Transverse colon (tissue), 4 donors: ENCODE data around the gene RXRB. TPM values are rescaled to one million over a fixed set of nuclear protein-coding genes. Genes with fewer than 3 reads are reported as not detected.

Source experiments
- DNase-seq: peaks from one replicate; pipeline ENCODE4 v3.0.0-alpha.2; 2019
- H3K27ac ChIP-seq, 4 donors: fragments of 200-600 bp; sonication (generic); 2 replicates each; pipeline ENCODE4 v1.5.1; 2016 to 2018; ENCODE audit warnings: inconsistent platforms in 4 of 4
- H3K27me3 ChIP-seq: fragments of 200-600 bp; sonication (generic); 2 replicates; pipeline ENCODE4 v1.5.1; 2017; ENCODE audit warnings: inconsistent platforms
- H3K36me3 ChIP-seq, 4 donors: fragments of 200-600 bp; sonication (generic); 2 replicates each; pipeline ENCODE4 v1.5.1; 2017 to 2019; ENCODE audit warnings: inconsistent platforms in 4 of 4
- H3K4me1 ChIP-seq, 4 donors: fragments of 200-600 bp; sonication (generic); 2 replicates each; pipeline ENCODE4 v1.5.1; 2017 to 2020; ENCODE audit warnings: inconsistent platforms in 4 of 4
- H3K4me3 ChIP-seq, 4 donors: fragments of 200-600 bp; sonication (generic); 1 replicate in 1 of 4; 2 replicates in 3 of 4; pipeline versions ENCODE4 v1.5.1 to v1.6.1; 2017 to 2019; ENCODE audit warnings: inconsistent platforms in 4 of 4
- H3K9me3 ChIP-seq, 2 donors: fragments of 200-600 bp; sonication (generic); 2 replicates each; pipeline ENCODE4 v1.5.1; 2017 to 2019; ENCODE audit warnings: inconsistent platforms in 2 of 2
- EP300 ChIP-seq: sonication (generic); formaldehyde crosslinking; IDR thresholded peaks from one replicate; pipeline ENCODE4 v1.6.1; 2017; ENCODE audit warnings: antibody characterized with exemption, low read depth
- POLR2A ChIP-seq: fragments of 450-650 bp; IDR thresholded peaks from one replicate; pipeline ENCODE4 v1.6.1; 2016; ENCODE audit warnings: antibody characterized with exemption, mild to moderate bottlenecking, moderate library complexity
- POLR2AphosphoS5 ChIP-seq, 3 donors: sonication (generic); formaldehyde crosslinking; IDR thresholded peaks; one replicate each; pipeline ENCODE4 v1.6.1; 2016; ENCODE audit warnings: antibody characterized with exemption in 3 of 3
- WGBS, 2 donors: methylation state at CpG; one replicate each; pipeline ENCODE4 v1.1.5; 2018; ENCODE audit warnings: low coverage in 1 of 2; 5-methylcytosine and 5-hydroxymethylcytosine counted together
- in situ Hi-C, 4 donors: fragments of 200-750 bp; cut with MboI; loops; one replicate each; pipeline versions ENCODE4 v1.15.0 to v1.15.1; 2017; ENCODE audit warnings: low sequenced_read_pairs in 3 of 4, low pct_ligation_motif_present in 1 of 4, low pct_unique_long_range_greater_than_20kb in 1 of 4
- intact Hi-C: fragments of 100-400 bp; cut with DNase I; formaldehyde crosslinking; loops from one replicate; pipeline ENCODE4 v1.15.1; 2023; ENCODE audit warnings: low total_unique reads
- total RNA-seq, 4 donors: library from RNA; depleted of rRNA; stranded (reverse); fragments of >200 nt; gene quantifications; one replicate each; pipeline ENCODE4 v1.1.0, GENCODE V29; 2016
- TF ChIP-seq, protein P1 (sequence below), 5 experiments: fragments of 200-600 bp in 3 of 5; fragments of 450-650 bp in 2 of 5; sonication (generic) in 3 of 5; IDR thresholded peaks; 1 replicate in 2 of 5; 2 replicates in 3 of 5; pipeline ENCODE4 v1.5.1; 2016 to 2017; ENCODE audit warnings: antibody characterized with exemption in 5 of 5, inconsistent platforms in 3 of 5, mild to moderate bottlenecking in 2 of 5, moderate library complexity in 1 of 5

The RXRB gene
- total RNA-seq, 4 donors from 2014 or later, result 26.9 to 31.9 (median 29.4) TPM

DNA sequence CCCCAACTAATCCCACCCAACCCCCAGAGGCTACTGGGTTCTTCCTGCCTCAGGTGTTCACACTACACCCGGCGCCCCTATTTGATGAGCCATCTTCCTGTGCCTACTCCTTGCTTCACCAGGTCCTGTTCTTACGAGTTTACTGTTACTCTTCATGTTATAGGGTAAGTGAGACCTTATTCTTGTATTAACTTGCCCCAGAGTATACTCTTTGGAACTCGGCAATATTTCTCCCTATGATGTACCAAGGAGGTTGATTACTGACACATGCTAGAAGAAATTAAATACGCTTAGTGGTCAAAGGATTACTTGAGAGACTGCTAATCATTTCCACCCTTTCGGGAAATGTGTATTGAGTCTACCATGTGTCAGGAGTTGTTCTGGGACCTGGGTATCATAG, 16.8 kb upstream of the RXRB start:
- Histone ChIP-seq H3K9me3 (no peaks in the 10 kb centered on the region), H3K4me3 (no peak overlapping the region), H3K27ac (no peak overlapping the region), H3K36me3 (no peaks in the 10 kb centered on the region), H3K4me1 (peaks cover 0 to 19% (median 9%) of the 10 kb centered on the region in 4 donors), H3K27me3 (peaks cover 40% of the 10 kb centered on the region)
- no peak for DNase-seq
- TF ChIP-seq, protein P1, sequence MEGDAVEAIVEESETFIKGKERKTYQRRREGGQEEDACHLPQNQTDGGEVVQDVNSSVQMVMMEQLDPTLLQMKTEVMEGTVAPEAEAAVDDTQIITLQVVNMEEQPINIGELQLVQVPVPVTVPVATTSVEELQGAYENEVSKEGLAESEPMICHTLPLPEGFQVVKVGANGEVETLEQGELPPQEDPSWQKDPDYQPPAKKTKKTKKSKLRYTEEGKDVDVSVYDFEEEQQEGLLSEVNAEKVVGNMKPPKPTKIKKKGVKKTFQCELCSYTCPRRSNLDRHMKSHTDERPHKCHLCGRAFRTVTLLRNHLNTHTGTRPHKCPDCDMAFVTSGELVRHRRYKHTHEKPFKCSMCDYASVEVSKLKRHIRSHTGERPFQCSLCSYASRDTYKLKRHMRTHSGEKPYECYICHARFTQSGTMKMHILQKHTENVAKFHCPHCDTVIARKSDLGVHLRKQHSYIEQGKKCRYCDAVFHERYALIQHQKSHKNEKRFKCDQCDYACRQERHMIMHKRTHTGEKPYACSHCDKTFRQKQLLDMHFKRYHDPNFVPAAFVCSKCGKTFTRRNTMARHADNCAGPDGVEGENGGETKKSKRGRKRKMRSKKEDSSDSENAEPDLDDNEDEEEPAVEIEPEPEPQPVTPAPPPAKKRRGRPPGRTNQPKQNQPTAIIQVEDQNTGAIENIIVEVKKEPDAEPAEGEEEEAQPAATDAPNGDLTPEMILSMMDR (IDR thresholded peaks at IDR 0.05), result no peak
- TF ChIP-seq POLR2A (no peak), EP300 (no peak), POLR2AphosphoS5 (IDR thresholded peaks at IDR 0.05) (no peak)
- in situ Hi-C loops, result no loop called here
- 86 to 89% methylated on average over 5 to 6 of the region's 6 CpGs for WGBS, 2 donors
- intact Hi-C loops, result no loop called here

- intact Hi-C loops (no loop called here), in situ Hi-C loops (no loop called here)
- DNase-seq, result no peak
- Histone ChIP-seq H3K36me3 (no peaks in the 10 kb centered on the region), H3K4me1 (peaks cover 0 to 19% (median 9%) of the 10 kb centered on the region in 4 donors), H3K9me3 (no peaks in the 10 kb centered on the region), H3K4me3 (no peak overlapping the region), H3K27me3 (peaks cover 32% of the 10 kb centered on the region), H3K27ac (no peak overlapping the region)
- TF ChIP-seq EP300, result no peak
- TF ChIP-seq POLR2A, result no peak
- TF ChIP-seq POLR2AphosphoS5 (IDR thresholded peaks at IDR 0.05), result no peak
- TF ChIP-seq, protein P1 (IDR thresholded peaks at IDR 0.05), result no peak
- 92% methylated on average over 4 of the region's 4 CpGs; no CpG with 5 or more reads in 1 of the 2 donors for WGBS, 2 donors
Measured at GRCh38 chr6:33216117-33216649, 15.7 kb upstream of the RXRB start.

- peaks cover 0 to 2% (median 0%) of the 10 kb centered on the region in 4 donors for H3K36me3 ChIP-seq
- intact Hi-C loops (no loop called here), in situ Hi-C loops (no loop called here)
- no peaks in the 10 kb centered on the region for H3K9me3 ChIP-seq
- no peak overlapping the region for H3K4me3 ChIP-seq
- H3K27me3 ChIP-seq, result peaks cover 28% of the 10 kb centered on the region
- TF ChIP-seq, protein P1 (IDR thresholded peaks at IDR 0.05), result no peak
- TF ChIP-seq POLR2A (no peak), POLR2AphosphoS5 (IDR thresholded peaks at IDR 0.05) (no peak), EP300 (no peak)
- no peak overlapping the region for H3K27ac ChIP-seq
- peaks cover 0 to 19% (median 9%) of the 10 kb centered on the region in 4 donors for H3K4me1 ChIP-seq
- no peak for DNase-seq
- 77% methylated on average over 8 of the region's 9 CpGs; no CpG with 5 or more reads in 1 of the 2 donors for WGBS, 2 donors
Measured at GRCh38 chr6:33215271-33216116, 15.0 kb upstream of the RXRB start.

- peaks cover under 1 to 23% (median 11%) of the 10 kb centered on the region in 4 donors for H3K4me1 ChIP-seq
- intact Hi-C loops (no loop called here), in situ Hi-C loops (no loop called here)
- H3K4me3 ChIP-seq, result peak overlapping the region in 1 of 4 donors; percentile 14
- DNase-seq, result no peak
- H3K9me3 ChIP-seq, result no peaks in the 10 kb centered on the region
- TF ChIP-seq POLR2AphosphoS5 (IDR thresholded peaks at IDR 0.05) (no peak), POLR2A (no peak), EP300 (no peak)
- TF ChIP-seq, protein P1 (IDR thresholded peaks at IDR 0.05), result no peak
- H3K27ac ChIP-seq, result peak overlapping the region in 2 of 4 donors; percentile 3 to 15
- peaks cover 0 to 11% (median 0%) of the 10 kb centered on the region in 4 donors for H3K36me3 ChIP-seq
- WGBS, 2 donors, result 16 to 40% methylated on average over 1 to 9 of the region's 9 CpGs
- H3K27me3 ChIP-seq, result peaks cover 18% of the 10 kb centered on the region
Measured at GRCh38 chr6:33213989-33214335, 13.5 kb upstream of the RXRB start.
